Measurements from ENCODE around the gene CYBC1.
"Not testable (repeated sequence)": the region's sequence is repeated elsewhere in the genome, so short reads cannot be mapped to it uniquely, and the experiment has no call there.

The CYBC1 gene

DNA sequence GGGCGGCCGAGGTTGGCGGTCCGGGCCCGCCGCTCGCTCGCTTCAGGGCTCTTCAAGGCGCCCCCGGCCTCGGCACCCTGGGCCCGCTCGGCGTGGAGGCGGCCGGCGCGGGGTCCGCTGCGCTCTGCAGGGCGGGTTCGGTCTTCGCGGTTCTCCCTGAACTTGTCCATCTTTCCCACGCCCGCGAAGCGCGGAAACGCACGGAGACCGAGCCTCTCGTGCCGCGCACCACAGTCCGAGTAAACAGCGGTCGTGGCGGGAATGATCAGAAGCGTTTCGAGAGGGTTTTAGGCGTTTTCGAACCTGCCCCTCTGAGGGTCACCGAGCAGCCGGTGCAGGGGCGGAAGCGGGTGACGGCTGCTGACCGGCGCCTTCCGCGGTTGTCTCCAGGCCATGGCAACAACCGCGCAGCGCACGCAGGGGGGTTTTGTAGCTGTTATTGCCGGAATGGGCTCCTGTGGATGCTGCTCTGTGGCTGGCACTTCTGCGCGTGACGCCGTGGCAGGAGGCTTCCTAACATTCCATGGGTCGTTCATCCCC, 8.4 kb upstream of the CYBC1 start:
- peak; percentile 67 for DNase-seq (ENCODE audit: low spot score)
- in situ Hi-C loops (cut with MboI; ENCODE audit: low pct_unique_long_range_greater_than_20kb, low sequenced_read_pairs, unreplicated experiment) = no loop called here

DNA sequence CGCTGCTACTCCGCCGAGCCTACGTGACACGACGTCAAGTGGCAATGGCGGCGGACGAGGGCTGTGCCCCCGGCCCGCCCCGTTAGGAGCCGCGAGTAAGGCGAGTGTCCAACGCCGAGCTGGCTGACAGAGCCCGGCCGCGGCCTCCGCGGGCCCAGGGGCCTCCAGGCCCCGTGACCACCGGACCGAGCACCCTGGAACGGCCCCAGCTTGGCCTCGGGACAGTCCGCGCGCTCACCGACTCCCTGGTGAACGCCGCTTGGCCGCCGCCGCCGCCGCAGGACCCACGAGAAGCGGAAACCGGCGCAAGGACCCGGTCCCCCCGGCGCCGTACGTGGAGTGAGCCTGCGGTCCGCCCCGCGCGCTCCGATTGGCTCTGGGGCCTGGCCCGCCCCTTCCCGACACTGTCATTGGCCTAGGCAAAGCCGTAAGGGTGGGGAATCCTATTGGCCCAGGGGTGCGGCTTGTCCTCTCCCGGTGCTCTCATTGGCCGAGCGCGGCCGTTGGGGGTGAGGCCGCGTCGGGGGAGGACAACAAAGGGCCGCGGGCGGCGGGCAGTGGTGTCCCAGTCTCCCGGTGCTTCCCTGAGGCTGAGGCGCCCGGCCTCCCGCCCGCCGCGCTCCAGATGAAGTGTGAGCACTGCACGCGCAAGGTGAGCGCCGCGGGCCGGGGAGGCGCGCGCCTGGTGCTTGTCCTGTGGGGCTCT, 7.8 kb upstream of the CYBC1 start, which contains the start of gene NARF:
Gene NARF, plus strand, starts transcription at position 563 of the 706 bp plus-strand sequence. Its CDS starts 63 bp downstream, at position 626.
- TF ChIP-seq, protein P1, sequence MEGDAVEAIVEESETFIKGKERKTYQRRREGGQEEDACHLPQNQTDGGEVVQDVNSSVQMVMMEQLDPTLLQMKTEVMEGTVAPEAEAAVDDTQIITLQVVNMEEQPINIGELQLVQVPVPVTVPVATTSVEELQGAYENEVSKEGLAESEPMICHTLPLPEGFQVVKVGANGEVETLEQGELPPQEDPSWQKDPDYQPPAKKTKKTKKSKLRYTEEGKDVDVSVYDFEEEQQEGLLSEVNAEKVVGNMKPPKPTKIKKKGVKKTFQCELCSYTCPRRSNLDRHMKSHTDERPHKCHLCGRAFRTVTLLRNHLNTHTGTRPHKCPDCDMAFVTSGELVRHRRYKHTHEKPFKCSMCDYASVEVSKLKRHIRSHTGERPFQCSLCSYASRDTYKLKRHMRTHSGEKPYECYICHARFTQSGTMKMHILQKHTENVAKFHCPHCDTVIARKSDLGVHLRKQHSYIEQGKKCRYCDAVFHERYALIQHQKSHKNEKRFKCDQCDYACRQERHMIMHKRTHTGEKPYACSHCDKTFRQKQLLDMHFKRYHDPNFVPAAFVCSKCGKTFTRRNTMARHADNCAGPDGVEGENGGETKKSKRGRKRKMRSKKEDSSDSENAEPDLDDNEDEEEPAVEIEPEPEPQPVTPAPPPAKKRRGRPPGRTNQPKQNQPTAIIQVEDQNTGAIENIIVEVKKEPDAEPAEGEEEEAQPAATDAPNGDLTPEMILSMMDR (IDR thresholded peaks at IDR 0.05; ENCODE audit: extremely low read depth, insufficient read depth, missing control alignments) = no peak
- DNase-seq (ENCODE audit: low spot score) = peak; percentile 99
- in situ Hi-C loops (cut with MboI; ENCODE audit: low pct_unique_long_range_greater_than_20kb, low sequenced_read_pairs, unreplicated experiment) = no loop called here

More for the DNA sequence above, 8.4 kb upstream of the CYBC1 start:
- TF ChIP-seq, protein P1 (IDR thresholded peaks at IDR 0.05; ENCODE audit: extremely low read depth, insufficient read depth, missing control alignments) = no peak

DNA sequence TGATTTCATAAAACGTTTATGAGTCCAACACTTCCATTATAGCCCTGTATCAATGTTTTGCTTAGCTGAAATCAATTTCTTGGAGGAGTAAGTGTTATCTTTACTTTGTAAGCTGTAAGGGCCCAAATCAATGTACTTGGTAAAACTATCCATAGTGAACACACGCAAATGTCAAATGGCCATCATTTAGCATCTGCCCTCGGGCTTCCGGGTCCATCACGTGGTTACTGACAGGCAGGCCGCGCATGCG, 7.3 kb upstream of the CYBC1 start:
- peak; percentile 96 for DNase-seq (ENCODE audit: low spot score)
- TF ChIP-seq, protein P1 (IDR thresholded peaks at IDR 0.05; ENCODE audit: extremely low read depth, insufficient read depth, missing control alignments) = no peak
- in situ Hi-C loops (cut with MboI; ENCODE audit: low pct_unique_long_range_greater_than_20kb, low sequenced_read_pairs, unreplicated experiment) = no loop called here

DNA sequence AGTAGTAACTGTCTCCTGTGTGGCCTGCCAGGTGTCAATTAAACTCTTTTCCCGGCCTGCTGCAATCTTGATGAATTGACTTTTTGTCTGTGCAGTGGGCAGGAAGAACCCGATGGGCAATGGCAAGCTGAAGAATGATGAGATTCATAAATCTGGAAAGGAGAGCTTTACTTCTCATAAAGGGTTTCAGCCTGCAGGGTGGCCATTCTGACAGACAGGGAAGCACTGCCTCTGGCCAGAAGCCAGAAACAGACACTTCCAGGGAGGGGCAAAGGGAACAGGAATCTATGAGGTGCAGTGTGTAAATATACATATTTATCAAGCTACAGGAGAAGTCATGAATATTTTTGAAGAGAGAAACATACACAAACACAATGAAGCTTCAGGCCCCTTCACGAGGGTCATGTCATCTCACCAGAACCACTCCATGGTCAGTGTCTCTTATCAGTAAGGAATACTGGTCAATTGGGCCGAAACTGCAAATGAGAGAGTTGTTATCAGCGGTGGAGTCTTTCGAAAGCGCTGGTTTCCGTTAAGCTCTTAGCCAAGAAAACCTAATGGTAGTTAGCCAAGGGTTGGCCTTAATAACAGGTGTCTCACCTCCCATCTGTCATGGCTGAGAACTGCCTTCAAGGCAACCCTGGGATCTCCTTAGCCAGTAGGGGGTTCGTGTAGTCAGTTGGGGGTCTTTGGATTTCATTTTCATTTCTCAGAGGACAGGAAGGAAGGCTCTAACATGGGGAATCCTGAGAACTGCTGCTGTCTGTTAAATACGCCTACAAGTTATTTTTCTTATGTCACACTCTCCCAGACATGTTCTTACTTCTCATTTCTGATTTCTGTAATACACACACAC, 6.7 kb upstream of the CYBC1 start:
- DNase-seq (ENCODE audit: low spot score) = peak; percentile 39
- in situ Hi-C loops (cut with MboI; ENCODE audit: low pct_unique_long_range_greater_than_20kb, low sequenced_read_pairs, unreplicated experiment) = no loop called here

DNA sequence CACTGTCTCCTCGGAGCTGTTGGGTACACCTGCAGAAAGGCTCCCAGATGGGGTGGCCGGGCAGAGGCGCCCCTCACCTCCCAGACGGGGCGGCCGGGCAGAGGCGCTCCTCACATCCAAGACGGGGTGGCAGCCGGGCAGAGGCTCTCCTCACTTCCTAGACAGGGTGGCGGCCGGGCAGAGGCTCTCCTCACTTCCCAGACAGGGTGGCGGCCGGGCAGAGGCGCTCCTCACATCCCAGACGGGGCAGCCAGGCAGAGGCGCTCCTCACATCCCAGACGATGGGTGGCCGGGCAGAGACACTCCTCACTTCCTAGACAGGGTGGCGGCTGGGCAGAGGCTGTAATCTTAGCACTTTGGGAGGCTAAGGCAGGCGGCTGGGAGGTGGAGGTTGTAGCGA, 3.2 kb upstream of the CYBC1 start:
- DNase-seq (ENCODE audit: low spot score); in situ Hi-C loops (cut with MboI; ENCODE audit: low pct_unique_long_range_greater_than_20kb, low sequenced_read_pairs, unreplicated experiment): not testable (repeated sequence)

More for the DNA sequence above, 6.7 kb upstream of the CYBC1 start:
- TF ChIP-seq, protein P1 (IDR thresholded peaks at IDR 0.05; ENCODE audit: extremely low read depth, insufficient read depth, missing control alignments) = no peak

DNA sequence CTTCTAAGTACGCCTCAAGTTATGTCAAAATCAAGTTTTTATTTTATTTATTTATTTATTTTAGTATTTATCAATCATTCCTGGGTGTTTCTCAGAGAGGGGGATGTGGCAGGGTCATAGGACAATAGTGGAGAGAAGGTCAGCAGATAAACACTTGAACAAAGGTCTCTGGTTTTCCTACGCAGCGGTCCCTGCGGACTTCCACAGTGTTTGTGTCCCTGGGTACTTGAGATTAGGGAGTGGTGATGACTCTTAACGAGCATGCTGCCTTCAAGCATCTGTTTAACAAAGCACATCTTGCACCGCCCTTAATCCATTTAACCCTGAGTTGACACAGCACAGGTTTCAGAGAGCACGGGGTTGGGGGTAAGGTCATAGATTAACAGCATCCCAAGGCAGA, 2.6 kb upstream of the CYBC1 start:
- in situ Hi-C loops (cut with MboI; ENCODE audit: low pct_unique_long_range_greater_than_20kb, low sequenced_read_pairs, unreplicated experiment) = not testable (repeated sequence)

DNA sequence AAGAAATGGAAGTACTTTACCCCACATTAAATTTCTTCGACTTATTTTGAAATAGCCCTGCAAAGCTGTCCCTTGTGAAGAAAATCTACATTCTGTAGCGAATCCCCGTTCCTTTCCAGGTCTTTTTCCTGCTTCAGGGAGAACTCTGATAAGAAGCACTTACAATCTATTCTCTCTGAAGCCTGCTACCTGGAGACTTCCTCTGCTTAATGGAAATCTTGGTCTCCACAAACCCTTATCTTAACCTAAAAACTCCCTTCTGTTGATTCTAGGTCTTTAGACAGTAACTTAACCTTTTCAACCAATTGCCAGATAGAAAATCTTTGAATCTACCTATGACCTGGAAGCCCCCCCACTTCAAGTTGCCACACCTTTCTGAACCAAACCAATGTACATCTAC, 1.6 kb upstream of the CYBC1 start:
- TF ChIP-seq, protein P1 (IDR thresholded peaks at IDR 0.05; ENCODE audit: extremely low read depth, insufficient read depth, missing control alignments) = no peak
- in situ Hi-C loops (cut with MboI; ENCODE audit: low pct_unique_long_range_greater_than_20kb, low sequenced_read_pairs, unreplicated experiment) = no loop called here
- no peak for DNase-seq (ENCODE audit: low spot score)

More for the DNA sequence above, 2.6 kb upstream of the CYBC1 start:
- not testable (repeated sequence) for DNase-seq (ENCODE audit: low spot score)
